DND-41 (cell line): ENCODE measurements around the gene CFAP221.

Source experiments
- CTCF ChIP-seq: IDR thresholded peaks from 2 replicates; pipeline ENCODE4 v1.5.1; 2012; ENCODE audit warnings: borderline replicate concordance, low read length, moderate library complexity, mild to moderate bottlenecking; ENCODE audit not compliant: poor library complexity, severe bottlenecking; ENCODE audit errors: extremely low read depth
- EZH2 ChIP-seq: IDR thresholded peaks from 3 replicates; pipeline ENCODE4 v1.6.1; 2012; ENCODE audit warnings: borderline replicate concordance, low read depth, mild to moderate bottlenecking, moderate library complexity, low read length, inconsistent platforms; ENCODE audit not compliant: severe bottlenecking

GRCh38 chr2:119671752-119672151 lies 127.5 kb downstream of the CFAP221 start:
- TF ChIP-seq CTCF, result no peak
- no peak for TF ChIP-seq EZH2
